Suprapubic skin (tissue), 4 donors: ENCODE data around the gene MFAP3L. TPM values are rescaled to one million over a fixed set of nuclear protein-coding genes. Genes with fewer than 3 reads are reported as not detected.

ENCODE experiments used
- DNase-seq, 2 donors: peaks; one replicate each; pipeline ENCODE4 v3.0.0-alpha.2; 2019; ENCODE audit warnings: low spot score in 2 of 2
- H3K27ac ChIP-seq: fragments of 200-600 bp; sonication (generic); one replicate; pipeline ENCODE4 v1.5.1; 2019
- H3K27me3 ChIP-seq: fragments of 200-600 bp; sonication (generic); one replicate; pipeline ENCODE4 v1.5.1; 2019
- H3K36me3 ChIP-seq: fragments of 200-600 bp; sonication (generic); one replicate; pipeline ENCODE4 v1.5.1; 2019
- H3K4me1 ChIP-seq: fragments of 200-600 bp; sonication (generic); one replicate; pipeline ENCODE4 v1.5.1; 2019
- H3K4me3 ChIP-seq: fragments of 200-600 bp; sonication (generic); one replicate; pipeline ENCODE4 v1.5.1; 2019; ENCODE audit warnings: mild to moderate bottlenecking
- H3K9me3 ChIP-seq: fragments of 200-600 bp; sonication (generic); one replicate; pipeline ENCODE4 v1.5.1; 2019
- EP300 ChIP-seq: sonication (generic); formaldehyde crosslinking; IDR thresholded peaks from one replicate; pipeline ENCODE4 v1.6.1; 2017; ENCODE audit warnings: antibody characterized with exemption
- POLR2A ChIP-seq, 2 donors: fragments of 450-650 bp; IDR thresholded peaks; one replicate each; pipeline ENCODE4 v1.6.1; 2017; ENCODE audit warnings: antibody characterized with exemption in 2 of 2, mild to moderate bottlenecking in 2 of 2, moderate library complexity in 2 of 2
- POLR2AphosphoS5 ChIP-seq, 3 donors: sonication (generic); formaldehyde crosslinking; IDR thresholded peaks; one replicate each; pipeline ENCODE4 v1.6.1; 2017; ENCODE audit warnings: antibody characterized with exemption in 3 of 3
- WGBS: methylation state at CpG from one replicate; pipeline ENCODE4 v1.1.5; 2018; 5-methylcytosine and 5-hydroxymethylcytosine counted together
- total RNA-seq, 4 donors: library from RNA; depleted of rRNA; stranded (reverse); fragments of >200 nt; gene quantifications; one replicate each; pipeline ENCODE4 v1.1.0, GENCODE V29; 2016
- TF ChIP-seq, protein P1 (sequence below), 2 donors: fragments of 200-600 bp in 1 of 2; fragments of 450-650 bp in 1 of 2; sonication (generic) in 1 of 2; IDR thresholded peaks; one replicate each; pipeline ENCODE4 v1.5.1; 2016 to 2019; ENCODE audit warnings: antibody characterized with exemption in 2 of 2, mild to moderate bottlenecking in 1 of 2, moderate library complexity in 1 of 2

Gene MFAP3L
- total RNA-seq, 4 donors from 2014 or later: 41.4 to 67.0 (median 58.9) TPM

GRCh38 chr4:170038769-170039168 lies 12.6 kb upstream of the MFAP3L start:
- Histone ChIP-seq H3K4me3 (no peak overlapping the region), H3K27me3 (no peaks in the 10 kb centered on the region), H3K4me1 (no peaks in the 10 kb centered on the region), H3K27ac (no peak overlapping the region), H3K9me3 (no peaks in the 10 kb centered on the region), H3K36me3 (no peaks in the 10 kb centered on the region)
- 58% methylated on average over 4 of the region's 4 CpGs for WGBS
- TF ChIP-seq, protein P1, sequence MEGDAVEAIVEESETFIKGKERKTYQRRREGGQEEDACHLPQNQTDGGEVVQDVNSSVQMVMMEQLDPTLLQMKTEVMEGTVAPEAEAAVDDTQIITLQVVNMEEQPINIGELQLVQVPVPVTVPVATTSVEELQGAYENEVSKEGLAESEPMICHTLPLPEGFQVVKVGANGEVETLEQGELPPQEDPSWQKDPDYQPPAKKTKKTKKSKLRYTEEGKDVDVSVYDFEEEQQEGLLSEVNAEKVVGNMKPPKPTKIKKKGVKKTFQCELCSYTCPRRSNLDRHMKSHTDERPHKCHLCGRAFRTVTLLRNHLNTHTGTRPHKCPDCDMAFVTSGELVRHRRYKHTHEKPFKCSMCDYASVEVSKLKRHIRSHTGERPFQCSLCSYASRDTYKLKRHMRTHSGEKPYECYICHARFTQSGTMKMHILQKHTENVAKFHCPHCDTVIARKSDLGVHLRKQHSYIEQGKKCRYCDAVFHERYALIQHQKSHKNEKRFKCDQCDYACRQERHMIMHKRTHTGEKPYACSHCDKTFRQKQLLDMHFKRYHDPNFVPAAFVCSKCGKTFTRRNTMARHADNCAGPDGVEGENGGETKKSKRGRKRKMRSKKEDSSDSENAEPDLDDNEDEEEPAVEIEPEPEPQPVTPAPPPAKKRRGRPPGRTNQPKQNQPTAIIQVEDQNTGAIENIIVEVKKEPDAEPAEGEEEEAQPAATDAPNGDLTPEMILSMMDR (IDR thresholded peaks at IDR 0.05): no peak
- TF ChIP-seq POLR2AphosphoS5 (IDR thresholded peaks at IDR 0.05) (no peak), EP300 (no peak), POLR2A (IDR thresholded peaks at IDR 0.05) (no peak)
- no peak for DNase-seq

GRCh38 chr4:170038232-170038631 lies 12.0 kb upstream of the MFAP3L start:
- Histone ChIP-seq H3K4me1 (no peaks in the 10 kb centered on the region), H3K27ac (no peak overlapping the region), H3K36me3 (no peaks in the 10 kb centered on the region), H3K4me3 (no peak overlapping the region), H3K9me3 (no peaks in the 10 kb centered on the region), H3K27me3 (no peaks in the 10 kb centered on the region)
- WGBS: 90% methylated on average over 7 of the region's 7 CpGs
- TF ChIP-seq POLR2A (IDR thresholded peaks at IDR 0.05) (no peak), EP300 (no peak), POLR2AphosphoS5 (IDR thresholded peaks at IDR 0.05) (no peak)
- TF ChIP-seq, protein P1 (IDR thresholded peaks at IDR 0.05): no peak
- no peak for DNase-seq

DNA sequence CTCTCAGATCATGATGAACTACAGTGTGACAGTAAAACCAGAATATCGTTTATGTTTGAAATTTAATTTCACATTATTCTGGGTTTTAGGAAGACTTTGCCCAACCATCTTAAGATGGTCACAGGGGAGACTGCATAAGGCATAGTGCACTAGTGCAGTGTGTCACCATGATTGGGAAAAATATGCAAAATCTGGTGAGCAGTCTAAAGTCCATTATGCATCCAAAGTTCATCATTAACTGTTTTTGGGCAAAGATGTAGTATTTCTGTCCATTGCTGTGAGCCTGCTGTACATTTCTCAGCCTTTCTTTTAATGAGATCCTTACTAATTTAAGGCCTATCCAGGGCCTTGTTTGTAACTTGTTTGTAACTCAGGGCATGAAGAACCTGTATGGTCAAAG lies 11.3 kb upstream of the MFAP3L start:
- no peaks in the 10 kb centered on the region for H3K4me1 ChIP-seq
- TF ChIP-seq POLR2A (IDR thresholded peaks at IDR 0.05) (no peak), POLR2AphosphoS5 (IDR thresholded peaks at IDR 0.05) (no peak), EP300 (no peak)
- TF ChIP-seq, protein P1 (IDR thresholded peaks at IDR 0.05): no peak
- no peaks in the 10 kb centered on the region for H3K9me3 ChIP-seq
- no peak for DNase-seq
- no peaks in the 10 kb centered on the region for H3K27me3 ChIP-seq
- no peaks in the 10 kb centered on the region for H3K36me3 ChIP-seq
- H3K27ac ChIP-seq: no peak overlapping the region
- WGBS: 83% methylated on average over 1 of the region's 1 CpG
- no peak overlapping the region for H3K4me3 ChIP-seq

DNA sequence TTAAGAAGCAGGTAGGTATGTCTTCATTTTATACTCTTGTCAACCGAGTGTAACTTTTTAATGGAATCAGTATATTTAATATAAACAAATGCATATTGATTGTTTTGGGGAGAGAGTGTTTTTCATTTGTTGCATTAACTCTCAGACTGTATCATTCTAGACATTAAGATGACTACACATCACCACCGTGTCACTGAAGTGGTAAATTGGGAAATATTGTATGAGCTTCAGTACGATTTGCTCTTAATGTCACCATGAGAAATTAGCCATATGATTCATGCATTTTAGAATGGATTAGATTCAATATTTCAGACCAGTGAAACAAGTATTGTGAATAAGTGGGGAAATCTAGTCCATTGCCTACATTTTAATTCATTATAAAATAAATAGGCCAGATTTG lies 9.7 kb upstream of the MFAP3L start:
- H3K9me3 ChIP-seq: no peaks in the 10 kb centered on the region
- 81% methylated on average over 3 of the region's 3 CpGs for WGBS
- no peak for DNase-seq

DNA sequence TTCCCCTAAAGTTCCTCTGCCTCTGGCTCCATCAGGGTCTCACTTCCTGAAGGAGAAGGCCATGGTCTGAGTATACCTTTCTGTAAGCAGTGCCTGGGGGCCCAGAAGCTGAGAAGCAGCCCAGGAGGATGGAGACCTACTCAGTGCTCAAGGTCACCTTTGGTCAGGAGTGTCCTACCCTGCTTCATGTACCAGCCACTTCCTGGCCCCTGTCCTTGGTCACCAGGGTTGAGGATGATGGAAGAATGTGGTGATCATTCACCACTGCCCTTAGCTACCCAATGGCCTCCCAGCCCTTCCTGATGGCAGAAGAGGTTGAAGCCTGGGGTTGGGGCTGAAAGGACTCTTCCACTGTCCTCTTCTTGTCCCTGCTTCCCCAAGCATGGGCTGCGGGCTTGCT lies 9.0 kb upstream of the MFAP3L start:
- no peak for DNase-seq
- Histone ChIP-seq H3K36me3 (no peaks in the 10 kb centered on the region), H3K4me1 (no peaks in the 10 kb centered on the region), H3K4me3 (no peak overlapping the region), H3K27me3 (no peaks in the 10 kb centered on the region), H3K9me3 (no peaks in the 10 kb centered on the region), H3K27ac (no peak overlapping the region)
- 70% methylated on average over 1 of the region's 1 CpG for WGBS
- TF ChIP-seq POLR2A (IDR thresholded peaks at IDR 0.05) (no peak), POLR2AphosphoS5 (IDR thresholded peaks at IDR 0.05) (no peak), EP300 (no peak)
- TF ChIP-seq, protein P1 (IDR thresholded peaks at IDR 0.05): no peak

More for the DNA sequence above, 9.7 kb upstream of the MFAP3L start:
- TF ChIP-seq EP300: no peak
- no peak for TF ChIP-seq POLR2A (IDR thresholded peaks at IDR 0.05)
- TF ChIP-seq, protein P1 (IDR thresholded peaks at IDR 0.05): no peak
- no peak for TF ChIP-seq POLR2AphosphoS5 (IDR thresholded peaks at IDR 0.05)
- Histone ChIP-seq H3K4me3 (no peak overlapping the region), H3K27ac (no peak overlapping the region), H3K4me1 (no peaks in the 10 kb centered on the region), H3K36me3 (no peaks in the 10 kb centered on the region), H3K27me3 (no peaks in the 10 kb centered on the region)
